Fibroblast of lung (primary cell): ENCODE measurements around the gene DPH6. TPM values are rescaled to one million over a fixed set of nuclear protein-coding genes. Genes with fewer than 3 reads are reported as not detected.

ENCODE experiments used
- DNase-seq, 2 donors: peaks; one replicate each; pipeline versions ENCODE4 v3.0.0 to v3.0.0-alpha.2; 2010; ENCODE audit warnings: low read depth in 2 of 2
- H2AFZ ChIP-seq: 2 replicates; pipeline ENCODE4 v1.5.1; 2012; ENCODE audit warnings: low read length, control low read depth, inconsistent platforms
- H3K27ac ChIP-seq: 2 replicates; pipeline ENCODE4 v1.5.1; 2011; ENCODE audit warnings: low read length, control low read depth; ENCODE audit not compliant: insufficient read depth
- H3K27me3 ChIP-seq: 2 replicates; pipeline ENCODE4 v1.5.1; 2011; ENCODE audit warnings: mild to moderate bottlenecking, low read length; ENCODE audit not compliant: control insufficient read depth, insufficient read depth
- H3K36me3 ChIP-seq: 2 replicates; pipeline ENCODE4 v1.5.1; 2011; ENCODE audit warnings: low read length; ENCODE audit not compliant: control insufficient read depth, insufficient read depth
- H3K4me1 ChIP-seq: 2 replicates; pipeline ENCODE4 v1.5.1; 2011; ENCODE audit warnings: low read length; ENCODE audit not compliant: control insufficient read depth, insufficient read depth; ENCODE audit errors: extremely low read depth
- H3K4me2 ChIP-seq: 2 replicates; pipeline ENCODE4 v1.5.1; 2011; ENCODE audit warnings: low read length, control low read depth; ENCODE audit not compliant: insufficient read depth; ENCODE audit errors: extremely low read depth
- H3K4me3 ChIP-seq, 4 experiments: fragments of 200-600 bp in 1 of 4; sonication (generic) in 1 of 4; replicated peaks in 1 of 4; 2 replicates each; pipeline ENCODE4 v1.5.1; 2011 to 2016; ENCODE audit warnings: low read length in 4 of 4, low read depth in 3 of 4, mild to moderate bottlenecking in 3 of 4, control low read depth in 2 of 4, inconsistent platforms in 1 of 4, mixed read lengths in 1 of 4; ENCODE audit not compliant: insufficient read depth in 1 of 4; ENCODE audit errors: control extremely low read depth in 1 of 4
- H3K79me2 ChIP-seq: 2 replicates; pipeline ENCODE4 v1.5.1; 2012; ENCODE audit warnings: mild to moderate bottlenecking, low read length, inconsistent platforms; ENCODE audit not compliant: control insufficient read depth, insufficient read depth
- H3K9ac ChIP-seq: 2 replicates; pipeline ENCODE4 v1.5.1; 2011; ENCODE audit warnings: mild to moderate bottlenecking, low read length, control low read depth; ENCODE audit not compliant: insufficient read depth
- H3K9me3 ChIP-seq: 2 replicates; pipeline ENCODE4 v1.5.1; 2012; ENCODE audit warnings: low read depth, low read length; ENCODE audit not compliant: control insufficient read depth, insufficient read depth
- H4K20me1 ChIP-seq: 2 replicates; pipeline ENCODE4 v1.5.1; 2011; ENCODE audit warnings: low read length; ENCODE audit not compliant: control insufficient read depth, insufficient read depth; ENCODE audit errors: extremely low read depth
- CTCF ChIP-seq, 2 donors: IDR thresholded peaks in 1 of 2; conservative IDR thresholded peaks in 1 of 2; 1 replicate in 1 of 2; 2 replicates in 1 of 2; pipeline ENCODE4 v1.5.1; 2011 to 2012; ENCODE audit warnings: low read length in 2 of 2, control low read depth in 1 of 2, inconsistent platforms in 1 of 2, low read depth in 1 of 2, mild to moderate bottlenecking in 1 of 2
- EZH2 ChIP-seq: IDR thresholded peaks from 2 replicates; pipeline ENCODE4 v1.5.1; 2012; ENCODE audit warnings: low read length, control low read depth, mild to moderate bottlenecking; ENCODE audit errors: missing control alignments
- polyA plus RNA-seq, 2 donors: library from polyadenylated mRNA; depleted of rRNA in 1 of 2; stranded (reverse) in 1 of 2; unstranded in 1 of 2; fragments of >200 nt; gene quantifications; 2 replicates each; pipeline ENCODE4 v1.2.1, GENCODE V29; 2011 to 2012; ENCODE audit warnings: missing spikeins in 1 of 2
- total RNA-seq: library from RNA; depleted of rRNA; stranded (reverse); fragments of >200 nt; gene quantifications from 2 replicates; pipeline ENCODE4 v1.2.1, GENCODE V29; 2014

DPH6 gene
- total and polyA plus RNA-seq, 2 donors (not counting 1 experiment from before 2014, with no cell fraction given), result 9.7 to 13.5 TPM

- Histone ChIP-seq H3K4me2 (no peak overlapping the region), H3K79me2 (no peaks in the 10 kb centered on the region), H3K36me3 (no peaks in the 10 kb centered on the region), H3K27ac (no peak overlapping the region), H3K9ac (no peak overlapping the region), H3K4me1 (no peaks in the 10 kb centered on the region), H4K20me1 (no peaks in the 10 kb centered on the region), H3K9me3 (no peaks in the 10 kb centered on the region), H3K27me3 (no peaks in the 10 kb centered on the region), H2AFZ (no peak overlapping the region), H3K4me3 (no peak overlapping the region)
- TF ChIP-seq EZH2 (no peak), CTCF (conservative IDR thresholded peaks at IDR 0.05 in 1 of 2, IDR thresholded peaks at IDR 0.05 in 1 of 2; ENCODE audit: low read depth in 1 of 2, low read length in 2 of 2) (no peak)
- DNase-seq, result no peak
Observed at GRCh38 chr15:35460616-35461015, 85.3 kb downstream of the DPH6 start.

GRCh38 chr15:35458176-35458856 lies 87.6 kb downstream of the DPH6 start:
- Histone ChIP-seq H3K4me3 (no peak overlapping the region), H3K27me3 (no peaks in the 10 kb centered on the region), H3K9me3 (no peaks in the 10 kb centered on the region), H2AFZ (no peak overlapping the region), H4K20me1 (no peaks in the 10 kb centered on the region), H3K79me2 (no peaks in the 10 kb centered on the region), H3K4me1 (no peaks in the 10 kb centered on the region), H3K36me3 (no peaks in the 10 kb centered on the region), H3K9ac (no peak overlapping the region), H3K27ac (no peak overlapping the region), H3K4me2 (no peak overlapping the region)
- peak in 1 of 2 donors; percentile 42 for DNase-seq
- TF ChIP-seq EZH2, result no peak
- no peak for TF ChIP-seq CTCF (conservative IDR thresholded peaks at IDR 0.05 in 1 of 2, IDR thresholded peaks at IDR 0.05 in 1 of 2; ENCODE audit: low read depth in 1 of 2, low read length in 2 of 2)

- no peak overlapping the region for H3K27ac ChIP-seq
- H4K20me1 ChIP-seq, result no peaks in the 10 kb centered on the region
- no peaks in the 10 kb centered on the region for H3K36me3 ChIP-seq
- H3K9ac ChIP-seq, result no peak overlapping the region
- no peak overlapping the region for H3K4me2 ChIP-seq
- no peaks in the 10 kb centered on the region for H3K79me2 ChIP-seq
- H3K27me3 ChIP-seq, result no peaks in the 10 kb centered on the region
- peak; percentile 23 to 52 for DNase-seq
- no peak overlapping the region for H3K4me3 ChIP-seq
- H2AFZ ChIP-seq, result no peak overlapping the region
- no peaks in the 10 kb centered on the region for H3K4me1 ChIP-seq
- no peak for TF ChIP-seq CTCF (conservative IDR thresholded peaks at IDR 0.05 in 1 of 2, IDR thresholded peaks at IDR 0.05 in 1 of 2; ENCODE audit: low read depth in 1 of 2, low read length in 2 of 2)
- no peak for TF ChIP-seq EZH2
- H3K9me3 ChIP-seq, result no peaks in the 10 kb centered on the region
Observed at GRCh38 chr15:35455201-35455600, 90.8 kb downstream of the DPH6 start.
